ENCODE data around the gene ODF2L. TPM values are rescaled to one million over a fixed set of nuclear protein-coding genes. Genes with fewer than 3 reads are reported as not detected.

ODF2L gene
- total RNA-seq, 3 donors from 2014 or later = 39.8 to 122 (median 72.8) TPM

- Histone ChIP-seq H3K9me3 (peaks cover 0 to 10% of the 10 kb centered on the region in 2 donors), H3K4me1 (no peaks in the 10 kb centered on the region), H3K36me3 (no peaks in the 10 kb centered on the region), H3K4me3 (no peak overlapping the region), H3K27me3 (no peaks in the 10 kb centered on the region), H3K27ac (no peak overlapping the region)
- no peak for DNase-seq (ENCODE audit: low spot score in 2 of 2)
- no peak for TF ChIP-seq CTCF (IDR thresholded peaks at IDR 0.05)
- no peak for TF ChIP-seq POLR2A (IDR thresholded peaks at IDR 0.05)
- no peak for TF ChIP-seq POLR2AphosphoS5 (IDR thresholded peaks at IDR 0.05)
- intact Hi-C loops (cut with DNase I; ENCODE audit: low total_unique reads) = no loop called here
These were observed 51.1 kb downstream of the ODF2L start for GRCh38 chr1:86345042-86345441.

- Histone ChIP-seq H3K36me3 (no peaks in the 10 kb centered on the region), H3K4me1 (no peaks in the 10 kb centered on the region), H3K4me3 (no peak overlapping the region), H3K9me3 (peaks cover 0 to 5% of the 10 kb centered on the region in 2 donors), H3K27me3 (no peaks in the 10 kb centered on the region), H3K27ac (no peak overlapping the region)
- TF ChIP-seq POLR2AphosphoS5 (IDR thresholded peaks at IDR 0.05) (no peak), CTCF (IDR thresholded peaks at IDR 0.05) (no peak), POLR2A (IDR thresholded peaks at IDR 0.05) (no peak)
- no peak for DNase-seq (ENCODE audit: low spot score in 2 of 2)
- intact Hi-C loops (cut with DNase I; ENCODE audit: low total_unique reads) = no loop called here
These were observed 56.2 kb downstream of the ODF2L start for GRCh38 chr1:86339906-86340305.

GRCh38 chr1:86339014-86339812 lies 56.9 kb downstream of the ODF2L start:
- no peaks in the 10 kb centered on the region for H3K4me1 ChIP-seq
- no peaks in the 10 kb centered on the region for H3K36me3 ChIP-seq
- H3K4me3 ChIP-seq = no peak overlapping the region
- H3K27ac ChIP-seq = no peak overlapping the region
- DNase-seq (ENCODE audit: low spot score in 2 of 2) = no peak
- intact Hi-C loops (cut with DNase I; ENCODE audit: low total_unique reads) = no loop called here
- TF ChIP-seq POLR2A (IDR thresholded peaks at IDR 0.05) (no peak), POLR2AphosphoS5 (IDR thresholded peaks at IDR 0.05) (no peak), CTCF (IDR thresholded peaks at IDR 0.05) (no peak)
- no peaks in the 10 kb centered on the region for H3K27me3 ChIP-seq
- H3K9me3 ChIP-seq = peaks cover 0 to 4% of the 10 kb centered on the region in 2 donors

GRCh38 chr1:86335916-86336315 lies 60.2 kb downstream of the ODF2L start:
- Histone ChIP-seq H3K27me3 (no peaks in the 10 kb centered on the region), H3K9me3 (peaks cover 0 to 4% of the 10 kb centered on the region in 2 donors), H3K4me1 (no peaks in the 10 kb centered on the region), H3K27ac (no peak overlapping the region), H3K4me3 (no peak overlapping the region), H3K36me3 (no peaks in the 10 kb centered on the region)
- TF ChIP-seq POLR2A (IDR thresholded peaks at IDR 0.05) (no peak), CTCF (IDR thresholded peaks at IDR 0.05) (no peak), POLR2AphosphoS5 (IDR thresholded peaks at IDR 0.05) (no peak)
- intact Hi-C loops (cut with DNase I; ENCODE audit: low total_unique reads) = no loop called here
- DNase-seq (ENCODE audit: low spot score in 2 of 2) = no peak

- no peak overlapping the region for H3K27ac ChIP-seq
- H3K27me3 ChIP-seq = no peaks in the 10 kb centered on the region
- TF ChIP-seq POLR2A (IDR thresholded peaks at IDR 0.05) (no peak), POLR2AphosphoS5 (IDR thresholded peaks at IDR 0.05) (no peak), CTCF (IDR thresholded peaks at IDR 0.05) (no peak)
- no peaks in the 10 kb centered on the region for H3K36me3 ChIP-seq
- intact Hi-C loops (cut with DNase I; ENCODE audit: low total_unique reads) = no loop called here
- no peak overlapping the region for H3K4me3 ChIP-seq
- no peaks in the 10 kb centered on the region for H3K4me1 ChIP-seq
- no peak for DNase-seq (ENCODE audit: low spot score in 2 of 2)
- no peaks in the 10 kb centered on the region for H3K9me3 ChIP-seq
These were observed 70.9 kb downstream of the ODF2L start for GRCh38 chr1:86325264-86325663.
